Measurements from ENCODE around the gene EYA2.

GRCh38 chr20:46905364-46906125 is 10.9 kb downstream of the EYA2 start:
- no peak for TF ChIP-seq CTCF (IDR thresholded peaks at IDR 0.05)
- TF ChIP-seq POLR2A (IDR thresholded peaks at IDR 0.05) = no peak
